Fibroblast of villous mesenchyme (primary cell): ENCODE results near the gene SPTSSA. TPM values are rescaled to one million over a fixed set of nuclear protein-coding genes. Genes with fewer than 3 reads are reported as not detected.

Source experiments
- DNase-seq: peaks from one replicate; pipeline ENCODE4 v3.0.0-alpha.2; 2010; ENCODE audit warnings: low read depth
- H3K4me3 ChIP-seq: 2 replicates; pipeline ENCODE4 v1.5.1; 2011; ENCODE audit warnings: low read depth, mild to moderate bottlenecking, low read length
- total RNA-seq: library from RNA; depleted of rRNA; stranded (reverse); fragments of >200 nt; gene quantifications from 2 replicates; pipeline ENCODE4 v1.2.3, GENCODE V29; 2012
- TF ChIP-seq, protein P1 (sequence below): IDR thresholded peaks from 2 replicates; pipeline ENCODE4 v1.5.1; 2012; ENCODE audit warnings: low read depth, mild to moderate bottlenecking, low read length; ENCODE audit not compliant: insufficient read depth

Gene SPTSSA
- total RNA-seq, 1 donor: 18.6 TPM

- TF ChIP-seq, protein P1, sequence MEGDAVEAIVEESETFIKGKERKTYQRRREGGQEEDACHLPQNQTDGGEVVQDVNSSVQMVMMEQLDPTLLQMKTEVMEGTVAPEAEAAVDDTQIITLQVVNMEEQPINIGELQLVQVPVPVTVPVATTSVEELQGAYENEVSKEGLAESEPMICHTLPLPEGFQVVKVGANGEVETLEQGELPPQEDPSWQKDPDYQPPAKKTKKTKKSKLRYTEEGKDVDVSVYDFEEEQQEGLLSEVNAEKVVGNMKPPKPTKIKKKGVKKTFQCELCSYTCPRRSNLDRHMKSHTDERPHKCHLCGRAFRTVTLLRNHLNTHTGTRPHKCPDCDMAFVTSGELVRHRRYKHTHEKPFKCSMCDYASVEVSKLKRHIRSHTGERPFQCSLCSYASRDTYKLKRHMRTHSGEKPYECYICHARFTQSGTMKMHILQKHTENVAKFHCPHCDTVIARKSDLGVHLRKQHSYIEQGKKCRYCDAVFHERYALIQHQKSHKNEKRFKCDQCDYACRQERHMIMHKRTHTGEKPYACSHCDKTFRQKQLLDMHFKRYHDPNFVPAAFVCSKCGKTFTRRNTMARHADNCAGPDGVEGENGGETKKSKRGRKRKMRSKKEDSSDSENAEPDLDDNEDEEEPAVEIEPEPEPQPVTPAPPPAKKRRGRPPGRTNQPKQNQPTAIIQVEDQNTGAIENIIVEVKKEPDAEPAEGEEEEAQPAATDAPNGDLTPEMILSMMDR: no peak
These were observed 78.2 kb downstream of the SPTSSA start for GRCh38 chr14:34383839-34384238.

More at GRCh38 chr14:34383839-34384238, 78.2 kb downstream of the SPTSSA start:
- H3K4me3 ChIP-seq: no peak overlapping the region
- DNase-seq: no peak

Other genes starting within 250 kb of the SPTSSA start
- gene EAPP, start 77.5 kb upstream of the SPTSSA start, total RNA-seq: 35.1 and 37.1 TPM in 2 replicates
- 119 and 233 TPM in 2 replicates for gene SNX6, start 167.9 kb upstream of the SPTSSA start, total RNA-seq